HCT116 (cell line): ENCODE data around the gene CMPK2. TPM values are rescaled to one million over a fixed set of nuclear protein-coding genes. Genes with fewer than 3 reads are reported as not detected.

Source experiments
- ATAC-seq: fragments of 200-7000 bp; cut with Tn5 transposase; 2 replicates; pipeline ENCODE4 v1.9.1; 2020; ENCODE audit warnings: mild to moderate bottlenecking, moderate library complexity
- BruUV-seq: library from RNA; stranded (reverse); fragments of 400-500 nt; replicated peaks from 2 replicates; lab custom pipeline; 2021; lab: Mats Ljungman, UMichigan
- CTCF ChIA-PET: fragments of 300-600 bp; sonication (Branson Sonifier 250); formaldehyde crosslinking; loops from one replicate; lab custom pipeline; 2021; ENCODE audit warnings: antibody characterized with exemption; lab: Charles Lee
- POLR2A ChIA-PET: fragments of 300-600, 350-600 bp; sonication (Branson Sonifier 250); formaldehyde crosslinking; loops from one replicate; lab custom pipeline; 2021; ENCODE audit warnings: antibody characterized with exemption; lab: Charles Lee
- RAD21 ChIA-PET, 2 experiments: fragments of 300-600 bp; sonication (Branson Sonifier 250); formaldehyde crosslinking; loops; one replicate each; lab custom pipeline; 2023; ENCODE audit warnings: low total read pairs in 2 of 2; ENCODE audit not compliant: uncharacterized antibody in 2 of 2, unreplicated experiment in 2 of 2, low non-redundant PET in 1 of 2; lab: Charles Lee
- DNase-seq: peaks from one replicate; pipeline ENCODE4 v3.0.0-alpha.2; 2010; ENCODE audit warnings: low read depth, low spot score
- H2AFZ ChIP-seq: fragments of 200-600 bp; shearing (Covaris generic), sonication (generic); 2 replicates; pipeline ENCODE4 v1.6.1; 2017; ENCODE audit warnings: low read depth, mixed run types, mixed read lengths, antibody characterized with exemption, low read length; ENCODE audit not compliant: poor library complexity, severe bottlenecking
- H3K27ac ChIP-seq: 2 replicates; pipeline ENCODE4 v1.5.1; 2012; ENCODE audit warnings: low read depth, low read length
- H3K27me3 ChIP-seq: fragments of 200-600 bp; sonication (generic); 2 replicates; pipeline ENCODE4 v1.6.1; 2016; ENCODE audit warnings: mixed run types, low read length, mixed read lengths; ENCODE audit not compliant: insufficient read depth
- H3K36me3 ChIP-seq, 2 experiments: fragments of 200-500 bp in 1 of 2; fragments of 200-600 bp in 1 of 2; sonication (Bioruptor generic) in 1 of 2; sonication (generic) in 1 of 2; 2 replicates each; pipeline versions ENCODE4 v1.5.1 to v1.6.1; 2014 to 2016; ENCODE audit warnings: low read length in 2 of 2, inconsistent platforms in 1 of 2, mixed read lengths in 1 of 2, mixed run types in 1 of 2; ENCODE audit not compliant: insufficient read depth in 2 of 2, control insufficient read depth in 1 of 2
- H3K4me1 ChIP-seq, 2 experiments: fragments of 200-600 bp in 1 of 2; sonication (generic) in 1 of 2; 2 replicates each; pipeline versions ENCODE4 v1.5.1 to v1.6.1; 2012 to 2017; ENCODE audit warnings: low read length in 2 of 2, inconsistent platforms in 1 of 2, mild to moderate bottlenecking in 1 of 2, mixed read lengths in 1 of 2, mixed run types in 1 of 2, moderate library complexity in 1 of 2; ENCODE audit not compliant: insufficient read depth in 2 of 2, control insufficient read depth in 1 of 2
- H3K4me2 ChIP-seq: fragments of 200-600 bp; sonication (generic); 2 replicates; pipeline ENCODE4 v1.6.1; 2017; ENCODE audit warnings: mixed run types, low read length, mixed read lengths
- H3K4me3 ChIP-seq, 2 experiments: fragments of 200-600 bp in 1 of 2; sonication (generic) in 1 of 2; replicated peaks in 1 of 2; 2 replicates each; pipeline ENCODE4 v1.5.1; 2011 to 2016; ENCODE audit warnings: low read length in 2 of 2, control low read depth in 1 of 2, low read depth in 1 of 2, mild to moderate bottlenecking in 1 of 2, mixed read lengths in 1 of 2, mixed run types in 1 of 2
- H3K79me2 ChIP-seq: fragments of 200-600 bp; sonication (generic); 2 replicates; pipeline ENCODE4 v1.6.1; 2017; ENCODE audit warnings: mild to moderate bottlenecking, mixed run types, low read length, moderate library complexity, mixed read lengths; ENCODE audit not compliant: insufficient read depth
- H3K9ac ChIP-seq: fragments of 200-600 bp; sonication (generic); 2 replicates; pipeline ENCODE4 v1.6.1; 2016; ENCODE audit warnings: low read length, mixed read lengths
- H3K9me2 ChIP-seq: fragments of 200-600 bp; sonication (generic), shearing (Covaris generic); 2 replicates; pipeline ENCODE4 v1.6.1; 2017; ENCODE audit warnings: mixed run types, mild to moderate bottlenecking, moderate library complexity; ENCODE audit not compliant: insufficient read depth
- H3K9me3 ChIP-seq, 2 experiments: fragments of 200-500 bp in 1 of 2; fragments of 200-600 bp in 1 of 2; sonication (Bioruptor generic) in 1 of 2; sonication (generic) in 1 of 2; 2 replicates each; pipeline ENCODE4 v1.6.1; 2014 to 2017; ENCODE audit warnings: low read length in 2 of 2, mixed read lengths in 2 of 2, inconsistent platforms in 1 of 2, low read depth in 1 of 2, mild to moderate bottlenecking in 1 of 2, mixed run types in 1 of 2, moderate library complexity in 1 of 2; ENCODE audit not compliant: control insufficient read depth in 1 of 2, insufficient read depth in 1 of 2
- H4K20me1 ChIP-seq: fragments of 200-600 bp; sonication (generic), shearing (Covaris generic); 2 replicates; pipeline ENCODE4 v1.6.1; 2017; ENCODE audit warnings: mixed run types, mild to moderate bottlenecking, moderate library complexity; ENCODE audit not compliant: insufficient read depth
- CEBPB ChIP-seq: IDR thresholded peaks from 2 replicates; pipeline ENCODE4 v1.6.1; 2012; ENCODE audit warnings: low read depth
- EGR1 ChIP-seq: IDR thresholded peaks from 2 replicates; pipeline ENCODE4 v1.6.1; 2012; ENCODE audit warnings: low read depth
- ELF1 ChIP-seq: IDR thresholded peaks from 2 replicates; pipeline ENCODE4 v1.6.1; 2012; ENCODE audit warnings: low read depth, borderline replicate concordance
- EZH2 ChIP-seq: fragments of 200-600 bp; sonication (generic); IDR thresholded peaks from 2 replicates; pipeline ENCODE4 v1.6.1; 2017; ENCODE audit warnings: antibody characterized with exemption, mixed run types
- EZH2phosphoT487 ChIP-seq: fragments of 200-600 bp; IDR thresholded peaks from 2 replicates; pipeline ENCODE4 v1.6.1; 2018; ENCODE audit warnings: antibody characterized with exemption, borderline replicate concordance
- FOSL1 ChIP-seq: IDR thresholded peaks from 2 replicates; pipeline ENCODE4 v1.6.1; 2012; ENCODE audit warnings: low read depth
- POLR2A ChIP-seq: IDR thresholded peaks from 2 replicates; pipeline ENCODE4 v1.7.0; 2011; ENCODE audit warnings: borderline replicate concordance; ENCODE audit not compliant: insufficient read depth, insufficient read length; ENCODE audit errors: extremely low read depth
- POLR2AphosphoS5 ChIP-seq: IDR thresholded peaks from 2 replicates; pipeline ENCODE4 v1.6.1; 2011; ENCODE audit warnings: mild to moderate bottlenecking, low read depth, low read length, moderate library complexity
- RAD21 ChIP-seq: IDR thresholded peaks from 2 replicates; pipeline ENCODE4 v1.6.1; 2012; ENCODE audit warnings: low read depth, mild to moderate bottlenecking
- SP1 ChIP-seq: IDR thresholded peaks from 2 replicates; pipeline ENCODE4 v1.6.1; 2012; ENCODE audit warnings: low read depth
- SRF ChIP-seq: IDR thresholded peaks from 2 replicates; pipeline ENCODE4 v1.6.1; 2012; ENCODE audit warnings: low read depth
- TCF7L2 ChIP-seq: IDR thresholded peaks from 2 replicates; pipeline ENCODE4 v1.7.0; 2011; ENCODE audit warnings: borderline replicate concordance, inconsistent platforms; ENCODE audit not compliant: insufficient read depth, insufficient read length; ENCODE audit errors: extremely low read depth
- YY1 ChIP-seq: IDR thresholded peaks from 2 replicates; pipeline ENCODE4 v1.6.1; 2011; ENCODE audit warnings: low read length, low read depth, moderate library complexity, mild to moderate bottlenecking; ENCODE audit not compliant: insufficient replicate concordance; ENCODE audit errors: extremely low read depth
- ZFX ChIP-seq: fragments of 450-650 bp; IDR thresholded peaks from 2 replicates; pipeline ENCODE4 v1.6.1; 2017
- intact Hi-C: fragments of 100-400 bp; cut with micrococcal nuclease; formaldehyde crosslinking; loops from 2 replicates; pipeline ENCODE4 v1.10.0; 2022
- total RNA-seq: library from RNA; stranded (reverse); gene quantifications from one replicate; pipeline ENCODE4 v1.2.1, GENCODE V29; 2021; ENCODE audit not compliant: unreplicated experiment
- TF ChIP-seq, protein P1 (sequence below): IDR thresholded peaks from 2 replicates; pipeline ENCODE4 v1.6.1; 2012
- TF ChIP-seq, protein P2 (sequence below), 3 experiments: fragments of 200-600 bp in 1 of 3; sonication (generic) in 1 of 3; IDR thresholded peaks in 2 of 3; conservative IDR thresholded peaks in 1 of 3; 2 replicates each; pipeline ENCODE4 v1.5.1; 2012 to 2017; ENCODE audit warnings: low read depth in 2 of 3, low read length in 2 of 3, antibody characterized with exemption in 1 of 3, borderline replicate concordance in 1 of 3, control low read depth in 1 of 3, mild to moderate bottlenecking in 1 of 3, mixed read lengths in 1 of 3, mixed run types in 1 of 3, moderate library complexity in 1 of 3; ENCODE audit not compliant: insufficient read depth in 1 of 3

The CMPK2 gene
- total RNA-seq, 1 experiment from 2014 or later = 1.5 TPM

DNA sequence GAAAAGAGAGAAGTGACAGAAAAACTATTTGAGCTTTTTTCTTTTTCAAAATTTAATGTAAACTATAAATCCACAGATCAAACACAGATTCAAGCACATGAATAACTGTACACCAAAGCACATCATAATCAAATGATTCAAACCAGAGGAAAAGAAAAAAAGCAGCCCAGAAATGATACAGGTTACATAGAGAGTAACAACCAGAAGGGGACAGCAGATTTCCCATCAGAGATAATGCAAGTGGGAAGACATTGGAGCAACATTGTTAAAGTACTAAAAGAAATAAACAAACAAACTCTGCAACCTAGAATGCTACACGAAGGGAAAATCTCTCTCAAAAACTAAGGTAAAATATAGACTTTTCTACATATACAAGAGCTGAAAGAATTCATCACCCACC lies 34.5 kb downstream of the CMPK2 start:
- ChIA-PET RAD21 (no interaction called here), POLR2A (no interaction called here), CTCF (no interaction called here)
- H3K9ac ChIP-seq = no peak overlapping the region
- peaks cover 0 to 7% of the 10 kb centered on the region in 2 experiments; a peak in 2 of 4 replicates for H3K4me1 ChIP-seq
- no peak overlapping the region for H2AFZ ChIP-seq
- H3K9me3 ChIP-seq = no peaks in the 10 kb centered on the region
- ATAC-seq (no peak), DNase-seq (no peak)
- no peaks in the 10 kb centered on the region for H3K79me2 ChIP-seq
- no peak overlapping the region for H3K4me3 ChIP-seq
- no TSS peak for BruUV-seq
- H3K27ac ChIP-seq = no peak overlapping the region
- no peaks in the 10 kb centered on the region for H3K36me3 ChIP-seq
- no peaks in the 10 kb centered on the region for H3K27me3 ChIP-seq
- no peaks in the 10 kb centered on the region for H4K20me1 ChIP-seq
- H3K4me2 ChIP-seq = no peak overlapping the region
- no peaks in the 10 kb centered on the region for H3K9me2 ChIP-seq
- TF ChIP-seq TCF7L2 (no peak), RAD21 (no peak), FOSL1 (no peak), EZH2 (no peak), EGR1 (no peak), ELF1 (no peak), SRF (no peak), SP1 (no peak), EZH2phosphoT487 (no peak), POLR2AphosphoS5 (no peak), YY1 (no peak), ZFX (no peak), CEBPB (no peak), POLR2A (no peak)
- TF ChIP-seq, protein P1, sequence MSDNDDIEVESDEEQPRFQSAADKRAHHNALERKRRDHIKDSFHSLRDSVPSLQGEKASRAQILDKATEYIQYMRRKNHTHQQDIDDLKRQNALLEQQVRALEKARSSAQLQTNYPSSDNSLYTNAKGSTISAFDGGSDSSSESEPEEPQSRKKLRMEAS = no peak
- TF ChIP-seq, protein P2, sequence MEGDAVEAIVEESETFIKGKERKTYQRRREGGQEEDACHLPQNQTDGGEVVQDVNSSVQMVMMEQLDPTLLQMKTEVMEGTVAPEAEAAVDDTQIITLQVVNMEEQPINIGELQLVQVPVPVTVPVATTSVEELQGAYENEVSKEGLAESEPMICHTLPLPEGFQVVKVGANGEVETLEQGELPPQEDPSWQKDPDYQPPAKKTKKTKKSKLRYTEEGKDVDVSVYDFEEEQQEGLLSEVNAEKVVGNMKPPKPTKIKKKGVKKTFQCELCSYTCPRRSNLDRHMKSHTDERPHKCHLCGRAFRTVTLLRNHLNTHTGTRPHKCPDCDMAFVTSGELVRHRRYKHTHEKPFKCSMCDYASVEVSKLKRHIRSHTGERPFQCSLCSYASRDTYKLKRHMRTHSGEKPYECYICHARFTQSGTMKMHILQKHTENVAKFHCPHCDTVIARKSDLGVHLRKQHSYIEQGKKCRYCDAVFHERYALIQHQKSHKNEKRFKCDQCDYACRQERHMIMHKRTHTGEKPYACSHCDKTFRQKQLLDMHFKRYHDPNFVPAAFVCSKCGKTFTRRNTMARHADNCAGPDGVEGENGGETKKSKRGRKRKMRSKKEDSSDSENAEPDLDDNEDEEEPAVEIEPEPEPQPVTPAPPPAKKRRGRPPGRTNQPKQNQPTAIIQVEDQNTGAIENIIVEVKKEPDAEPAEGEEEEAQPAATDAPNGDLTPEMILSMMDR (IDR thresholded peaks at IDR 0.05 in 2 of 3, conservative IDR thresholded peaks at IDR 0.05 in 1 of 3; ENCODE audit: borderline replicate concordance in 1 of 3, insufficient read depth in 1 of 3, low read depth in 2 of 3, low read length in 2 of 3) = no peak
- intact Hi-C loops = no loop called here
